NCI-H2107 (cell line): ENCODE data around the gene NUP50.
"Not testable (repeated sequence)": the region's sequence is repeated elsewhere in the genome, so short reads cannot be mapped to it uniquely, and the experiment has no call there.

ENCODE experiments used
- DNase-seq: peaks from one replicate; lab custom pipeline; 2025; lab: John Stamatoyannopoulos, UW

The NUP50 gene

GRCh38 chr22:45162531-45162930 lies 1.2 kb upstream of the NUP50 start:
- no peak for DNase-seq

GRCh38 chr22:45163099-45163450 lies 650 bp upstream of the NUP50 start:
- no peak for DNase-seq

- no peak for DNase-seq
Measured at GRCh38 chr22:45164270-45165088, 754 bp downstream of the NUP50 start.

- DNase-seq, result no peak
Measured at GRCh38 chr22:45166932-45167331, 3.2 kb downstream of the NUP50 start.

GRCh38 chr22:45169591-45170466 lies 6.1 kb downstream of the NUP50 start:
- DNase-seq, result no peak

- no peak for DNase-seq
Measured at GRCh38 chr22:45171830-45172229, 8.1 kb downstream of the NUP50 start.

- no peak for DNase-seq
Measured at GRCh38 chr22:45172881-45173585, 9.3 kb downstream of the NUP50 start.

- DNase-seq, result no peak
Measured at GRCh38 chr22:45179276-45180049, 15.7 kb downstream of the NUP50 start.

- no peak for DNase-seq
Measured at GRCh38 chr22:45180146-45180679, 16.5 kb downstream of the NUP50 start.

- no peak for DNase-seq
Measured at GRCh38 chr22:45181240-45181639, 17.5 kb downstream of the NUP50 start.

- DNase-seq, result no peak
Measured at GRCh38 chr22:45181766-45182165, 18.0 kb downstream of the NUP50 start.

- DNase-seq, result no peak
Measured at GRCh38 chr22:45183974-45184373, 20.2 kb downstream of the NUP50 start.

GRCh38 chr22:45185718-45186514 lies 22.2 kb downstream of the NUP50 start:
- DNase-seq, result no peak

GRCh38 chr22:45187891-45188290 lies 24.2 kb downstream of the NUP50 start:
- no peak for DNase-seq

- DNase-seq, result no peak
Measured at GRCh38 chr22:45188779-45189178, 25.1 kb downstream of the NUP50 start.

- no peak for DNase-seq
Measured at GRCh38 chr22:45190202-45190872, 26.6 kb downstream of the NUP50 start.

- DNase-seq, result not testable (repeated sequence)
Measured at GRCh38 chr22:45191746-45192145, 28.0 kb downstream of the NUP50 start.

- no peak for DNase-seq
Measured at GRCh38 chr22:45192701-45193187, 29.0 kb downstream of the NUP50 start.

GRCh38 chr22:45194686-45195085 lies 31.0 kb downstream of the NUP50 start:
- DNase-seq, result no peak

- DNase-seq, result no peak
Measured at GRCh38 chr22:45195616-45196015, 31.9 kb downstream of the NUP50 start.
